Muscle of back (tissue), 11 donors: ENCODE results near the gene HJURP. TPM values are rescaled to one million over a fixed set of nuclear protein-coding genes. Genes with fewer than 3 reads are reported as not detected.

Experiments used
- DNase-seq, 3 donors: peaks; one replicate each; pipeline versions ENCODE4 v3.0.0 to v3.0.0-alpha.2; 2013
- polyA plus RNA-seq, 10 donors: library from polyadenylated mRNA; unstranded; fragments of 120-200 nt; gene quantifications; one replicate each; pipeline ENCODE4 v1.2.1, GENCODE V29; 2013; ENCODE audit not compliant: insufficient read length in 10 of 10

Gene HJURP
- polyA plus RNA-seq, 10 donors, result 9.2 to 16.1 (median 10.5) TPM

DNA sequence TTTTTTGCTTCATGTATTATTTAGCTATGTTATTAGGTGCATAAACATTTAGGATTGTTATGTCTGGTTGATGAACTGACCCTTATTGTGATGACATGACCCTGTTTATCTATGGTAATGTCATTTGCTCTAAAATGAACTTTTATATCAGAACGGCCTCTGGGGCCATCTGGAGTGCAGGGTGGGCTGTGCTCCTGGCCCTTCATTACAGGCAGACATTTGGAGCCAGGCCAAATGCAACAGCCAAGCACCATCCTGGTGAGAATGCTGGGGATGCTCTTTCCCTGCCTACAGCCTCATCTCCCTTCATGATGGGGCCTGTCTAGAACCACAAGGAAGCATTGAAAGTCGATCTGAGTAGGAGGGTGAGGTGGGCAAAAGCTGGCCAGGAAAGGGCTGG is 38.0 kb downstream of the HJURP start:
- no peak for DNase-seq

DNA sequence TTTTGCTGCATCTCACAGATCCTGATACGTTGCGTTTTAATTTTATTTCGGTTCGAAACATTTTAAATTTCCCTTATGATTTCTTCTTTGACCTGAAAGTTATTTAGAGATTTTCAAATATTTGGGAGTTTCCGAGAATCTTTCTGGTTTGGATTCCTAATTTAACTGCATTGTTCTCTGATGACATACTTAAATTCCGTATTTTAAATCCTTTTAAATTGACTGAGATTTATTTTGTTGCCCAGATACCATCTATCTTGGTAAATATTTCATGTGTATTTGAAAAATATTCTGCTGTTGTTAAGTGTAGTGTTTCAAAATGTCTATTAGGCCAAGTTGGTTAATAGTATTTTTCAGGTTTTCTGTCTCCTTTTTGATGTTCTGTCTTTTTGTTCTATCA is 38.5 kb downstream of the HJURP start:
- DNase-seq, result no peak

DNA sequence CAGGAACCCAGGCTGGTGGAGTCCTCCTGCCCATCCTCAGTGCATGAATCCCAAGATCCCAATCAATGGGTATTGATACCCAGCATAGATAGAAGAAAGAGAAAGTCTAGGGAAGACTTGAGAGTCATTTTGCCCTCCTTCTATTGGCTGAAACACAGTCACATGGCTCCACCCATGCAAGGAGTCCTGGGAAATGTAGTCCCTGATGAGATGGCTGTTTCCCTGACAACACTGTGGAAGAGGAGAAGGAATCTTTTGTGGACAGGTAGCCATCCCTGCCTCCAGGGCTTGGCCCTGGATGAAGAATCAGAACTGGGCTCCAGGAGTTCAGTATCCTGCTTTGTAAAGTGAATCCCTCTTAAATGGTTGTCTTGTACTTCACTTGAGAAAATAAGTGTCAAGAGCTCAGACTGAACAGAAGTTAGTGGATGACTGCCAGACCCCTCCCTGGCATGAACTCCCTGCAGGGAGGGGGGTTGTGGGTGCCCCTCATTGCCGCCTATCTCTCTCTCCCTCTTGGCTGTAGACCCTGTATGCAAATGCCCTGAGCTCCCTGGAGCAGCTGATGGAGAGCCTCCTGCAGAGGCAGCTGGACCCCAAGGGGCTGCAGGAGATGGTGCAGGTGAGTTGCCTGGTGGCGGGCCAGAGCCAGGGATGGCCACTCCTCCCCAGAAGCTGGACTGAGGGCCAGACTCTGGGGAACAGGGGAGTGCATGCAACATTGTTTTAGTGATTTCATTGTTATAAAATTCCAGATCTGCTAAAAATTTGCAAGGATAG is 40.1 kb downstream of the HJURP start:
- no peak for DNase-seq

DNA sequence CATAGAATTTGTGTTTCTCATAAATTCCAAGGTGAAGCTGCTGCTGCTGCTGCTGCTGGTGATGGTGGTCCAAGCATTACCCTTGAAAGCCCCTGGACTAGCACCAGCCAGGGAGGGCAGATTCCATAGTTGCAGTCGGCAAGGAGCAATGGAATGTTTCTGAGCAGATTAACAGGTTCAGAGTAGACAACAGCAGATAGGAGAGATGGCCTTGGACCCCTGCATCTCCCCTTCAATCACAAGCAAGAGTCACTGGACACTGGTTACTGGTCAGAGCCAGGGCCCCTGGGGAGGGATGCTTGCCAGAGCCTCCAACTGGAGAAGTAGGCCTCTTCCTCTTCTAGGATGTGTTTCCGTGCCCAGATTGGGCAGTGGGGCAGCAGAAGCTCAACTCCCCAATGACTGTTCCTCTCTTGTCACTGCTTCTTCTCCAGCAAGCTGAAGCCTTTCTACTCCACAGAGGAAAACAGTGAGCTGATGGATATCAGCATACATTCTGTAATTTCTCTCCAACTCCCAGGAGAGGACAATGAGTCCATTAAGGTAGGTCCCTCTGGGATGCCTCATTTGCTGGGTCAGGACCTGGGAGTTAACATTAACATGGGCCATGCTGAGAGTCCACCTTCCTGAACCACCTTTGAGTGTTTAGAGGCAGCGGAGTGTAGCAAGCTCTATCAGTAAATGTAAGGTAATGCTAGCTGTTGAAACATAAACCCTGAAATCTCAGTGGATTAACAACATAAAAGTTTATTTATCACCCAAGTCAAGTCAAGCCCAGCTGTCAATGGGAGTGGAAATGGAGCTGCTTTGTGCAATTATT is 40.9 kb downstream of the HJURP start:
- no peak for DNase-seq

DNA sequence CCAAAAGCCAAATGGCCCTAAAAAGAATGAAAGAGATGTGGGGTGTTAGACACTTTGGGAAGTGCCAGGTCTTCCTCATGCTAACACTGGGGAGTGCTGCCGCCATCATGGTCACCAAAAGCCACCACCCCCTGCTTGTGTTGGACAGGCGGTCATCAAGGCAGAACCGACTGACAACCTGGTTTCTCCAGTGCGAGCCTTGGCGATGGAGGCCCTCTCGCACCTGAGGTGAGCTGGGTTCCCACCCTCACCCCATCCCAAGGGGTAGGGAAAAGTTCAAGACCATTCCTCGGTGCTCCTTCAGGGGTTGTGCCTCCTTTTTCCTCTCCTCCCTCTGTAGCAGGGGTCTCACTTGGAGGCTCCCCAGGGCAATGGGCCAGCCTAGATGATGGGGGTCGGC is 42.6 kb downstream of the HJURP start:
- DNase-seq, result no peak

DNA sequence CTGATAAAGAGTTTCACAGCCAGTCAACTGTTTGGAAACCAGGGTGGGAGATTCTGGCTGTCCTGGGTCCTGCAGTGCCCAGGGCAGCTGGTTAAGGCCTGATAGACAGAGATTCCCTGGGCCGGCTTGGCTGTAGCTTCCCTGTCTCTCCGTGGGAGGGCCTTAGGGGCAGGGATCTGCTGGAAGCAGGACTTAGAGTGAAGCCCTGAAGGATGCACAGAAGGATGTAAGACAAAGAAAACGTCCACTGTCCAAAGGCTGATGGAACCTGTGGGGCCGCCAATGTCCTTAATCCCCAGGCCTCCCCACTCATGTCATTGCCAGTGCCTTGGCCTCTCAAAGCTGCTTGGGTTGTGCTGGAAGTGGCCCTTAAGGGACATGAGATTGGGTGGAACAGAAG is 43.2 kb downstream of the HJURP start:
- DNase-seq, result no peak

DNA sequence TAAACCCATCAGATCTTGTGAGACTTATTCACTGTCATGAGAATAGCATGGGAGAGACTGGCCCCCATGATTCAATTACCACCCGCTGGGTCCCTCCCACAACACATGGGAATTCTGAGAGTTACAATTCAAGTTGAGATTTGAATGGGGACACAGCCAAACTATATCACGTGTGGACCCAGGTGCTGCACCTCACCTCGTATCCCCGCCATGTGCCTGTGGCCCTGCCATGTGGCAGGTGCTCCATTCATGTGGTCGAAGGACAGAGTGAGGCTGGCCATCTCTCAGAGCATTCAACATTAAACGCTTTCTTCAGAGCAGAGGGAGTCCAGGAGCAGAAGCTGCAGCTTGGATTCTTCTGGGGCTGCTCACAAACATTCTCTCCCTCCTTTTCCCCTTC is 44.0 kb downstream of the HJURP start:
- DNase-seq, result no peak

DNA sequence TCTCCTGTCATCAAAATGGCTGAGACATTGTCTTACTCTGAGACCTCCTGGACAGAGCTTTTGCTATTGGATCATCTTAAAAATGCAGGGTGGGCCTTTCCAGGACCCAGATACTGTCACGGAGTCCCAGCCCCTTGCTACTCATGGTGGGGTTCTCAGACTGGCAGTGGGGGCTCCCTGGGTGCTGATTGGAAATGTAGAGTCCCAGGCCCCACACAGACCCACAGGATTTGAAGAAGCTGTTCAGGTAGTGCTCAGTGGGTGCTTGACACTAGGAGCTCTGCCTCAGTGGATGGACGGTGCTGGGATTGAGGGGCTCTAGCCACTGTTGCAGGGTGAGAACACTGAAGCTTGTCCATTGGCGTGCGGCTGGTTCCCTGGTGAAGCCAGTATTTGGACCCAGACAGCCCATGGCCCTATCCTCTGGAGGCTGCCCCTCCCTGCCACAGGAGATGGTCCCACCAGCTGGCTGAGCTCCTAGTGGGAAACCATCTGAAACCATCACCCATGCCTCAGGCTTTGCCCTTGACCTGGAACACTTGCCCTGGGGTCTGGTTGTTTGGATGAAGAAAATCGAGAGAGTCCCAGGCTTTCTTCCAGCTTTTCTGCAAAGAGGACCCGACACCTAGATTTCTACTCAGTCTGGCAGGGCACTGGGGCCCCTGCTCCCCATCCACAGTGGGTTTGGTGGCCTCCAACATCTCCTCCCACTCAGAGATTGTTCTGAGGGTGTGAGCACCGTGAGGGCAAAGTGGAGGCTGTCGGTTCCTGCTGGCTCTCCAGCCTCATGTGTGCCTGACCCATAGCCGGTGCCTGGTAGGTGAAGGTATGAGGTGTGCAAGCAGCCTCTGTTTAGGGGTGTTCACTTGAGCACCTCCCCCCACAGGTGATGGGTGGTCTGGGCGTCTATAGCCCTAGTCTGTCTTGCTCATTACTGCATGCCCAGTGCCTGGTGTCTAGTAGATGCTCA is 46.1 kb downstream of the HJURP start:
- no peak for DNase-seq

DNA sequence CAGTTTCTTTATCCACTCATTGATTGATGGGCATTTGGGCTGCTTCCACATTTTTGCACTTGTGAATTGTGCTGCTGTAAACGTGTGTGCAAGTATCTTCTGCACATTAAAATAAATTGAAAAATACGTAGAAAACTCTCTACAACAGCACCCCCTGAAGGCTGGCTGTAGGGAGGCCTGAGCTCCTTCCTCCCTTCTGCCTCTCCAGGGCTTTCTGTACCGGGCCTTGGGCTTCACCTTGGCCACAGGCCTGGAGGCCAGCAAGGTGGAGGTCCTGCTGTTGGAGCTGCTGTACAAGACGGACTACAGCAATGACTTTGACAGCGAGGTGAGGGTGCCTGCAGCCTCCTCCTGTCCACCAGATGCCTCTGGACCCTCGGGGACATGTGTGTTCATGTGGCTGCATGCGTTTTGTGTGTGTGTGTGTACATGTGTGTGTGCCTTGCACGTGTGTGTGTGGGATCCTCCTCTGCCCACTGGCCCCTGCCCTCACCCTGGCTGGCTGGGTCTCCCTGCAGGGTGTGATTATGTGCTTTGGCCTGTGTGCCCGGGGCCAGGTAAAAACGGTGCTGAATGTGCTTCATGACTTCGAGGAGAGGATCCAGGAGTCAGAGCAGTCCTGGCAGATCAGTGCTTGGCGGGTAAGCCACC is 47.0 kb downstream of the HJURP start:
- DNase-seq, result no peak

DNA sequence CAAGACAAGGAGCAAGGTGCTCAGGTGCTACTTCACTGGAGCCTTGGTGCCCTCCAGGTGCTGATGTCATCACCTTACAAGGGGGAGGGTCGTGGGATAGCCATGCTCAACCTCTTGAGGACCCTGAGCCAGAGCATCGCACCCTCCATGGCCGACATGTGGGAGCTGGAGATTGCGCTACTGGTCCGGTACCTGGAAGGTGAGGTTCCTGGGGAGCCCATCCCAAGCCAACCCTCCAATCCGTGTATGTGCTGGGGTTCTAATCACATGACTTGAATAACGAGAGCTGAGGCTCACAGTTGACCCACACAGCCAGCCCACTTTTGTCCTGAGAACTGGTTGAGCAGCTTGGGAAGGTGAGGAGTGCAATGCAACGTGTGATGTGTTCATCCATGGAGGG is 50.3 kb downstream of the HJURP start:
- DNase-seq, result no peak

DNA sequence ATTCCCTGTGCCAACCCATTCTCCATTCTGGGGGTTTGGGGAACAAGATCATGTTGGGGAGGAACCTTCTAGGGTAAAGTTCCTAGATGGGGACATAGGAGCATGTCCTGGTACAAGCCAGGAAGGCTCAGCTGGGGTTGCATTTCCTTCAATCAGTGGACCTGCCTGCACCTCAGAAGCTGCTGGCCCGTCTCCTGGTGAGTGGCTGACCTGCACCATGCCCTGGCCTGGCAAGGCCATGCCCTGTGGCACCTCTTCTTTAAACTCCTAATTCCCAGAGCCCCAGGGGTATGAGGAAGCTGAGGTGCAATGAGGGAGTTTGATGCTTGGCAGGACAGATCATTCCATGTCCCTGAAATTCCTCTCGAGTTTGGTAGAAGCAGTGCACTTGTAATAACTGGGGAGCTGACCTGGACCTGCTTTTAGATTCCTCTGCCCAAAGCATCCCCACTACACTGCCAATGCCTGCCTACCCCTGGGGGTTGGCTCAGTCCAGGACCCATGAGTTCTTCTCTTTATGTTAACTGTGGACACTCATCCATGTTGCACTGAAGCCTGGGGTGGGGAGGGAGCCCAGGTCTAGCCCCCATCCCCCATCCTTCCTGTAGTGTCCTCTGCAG is 50.9 kb downstream of the HJURP start:
- no peak for DNase-seq

DNA sequence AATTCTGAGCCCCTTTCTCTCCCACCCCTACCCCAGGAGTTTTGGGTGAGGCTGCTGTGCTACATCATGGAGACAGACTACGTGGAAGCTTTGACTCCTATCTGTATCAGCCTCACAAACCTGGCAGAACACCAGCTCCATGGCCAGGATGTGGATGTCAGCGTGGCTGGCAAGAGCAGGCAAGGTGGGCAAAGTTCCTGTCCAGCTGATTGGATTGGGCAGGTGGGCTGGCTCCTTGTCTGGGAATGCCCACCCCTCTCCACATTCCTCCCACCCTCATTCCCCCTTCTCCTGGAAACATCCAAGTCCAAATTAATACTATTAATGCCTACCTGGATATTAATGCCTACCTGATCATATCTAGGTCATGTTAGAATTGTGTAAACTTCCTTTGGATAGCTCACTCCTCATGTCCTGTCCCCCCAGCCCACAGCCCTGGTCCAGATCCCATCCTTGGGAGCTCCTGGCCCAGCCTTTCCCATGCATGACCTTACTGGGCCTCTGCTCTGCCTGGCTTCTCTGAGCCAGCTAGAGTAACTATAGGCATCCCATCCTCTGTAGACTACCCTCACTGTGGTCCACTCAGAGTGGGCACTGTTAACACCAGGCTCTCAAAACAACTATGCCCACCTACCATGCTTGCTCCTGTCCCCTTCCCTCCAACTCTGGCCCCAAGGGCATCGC is 52.1 kb downstream of the HJURP start:
- DNase-seq, result no peak

DNA sequence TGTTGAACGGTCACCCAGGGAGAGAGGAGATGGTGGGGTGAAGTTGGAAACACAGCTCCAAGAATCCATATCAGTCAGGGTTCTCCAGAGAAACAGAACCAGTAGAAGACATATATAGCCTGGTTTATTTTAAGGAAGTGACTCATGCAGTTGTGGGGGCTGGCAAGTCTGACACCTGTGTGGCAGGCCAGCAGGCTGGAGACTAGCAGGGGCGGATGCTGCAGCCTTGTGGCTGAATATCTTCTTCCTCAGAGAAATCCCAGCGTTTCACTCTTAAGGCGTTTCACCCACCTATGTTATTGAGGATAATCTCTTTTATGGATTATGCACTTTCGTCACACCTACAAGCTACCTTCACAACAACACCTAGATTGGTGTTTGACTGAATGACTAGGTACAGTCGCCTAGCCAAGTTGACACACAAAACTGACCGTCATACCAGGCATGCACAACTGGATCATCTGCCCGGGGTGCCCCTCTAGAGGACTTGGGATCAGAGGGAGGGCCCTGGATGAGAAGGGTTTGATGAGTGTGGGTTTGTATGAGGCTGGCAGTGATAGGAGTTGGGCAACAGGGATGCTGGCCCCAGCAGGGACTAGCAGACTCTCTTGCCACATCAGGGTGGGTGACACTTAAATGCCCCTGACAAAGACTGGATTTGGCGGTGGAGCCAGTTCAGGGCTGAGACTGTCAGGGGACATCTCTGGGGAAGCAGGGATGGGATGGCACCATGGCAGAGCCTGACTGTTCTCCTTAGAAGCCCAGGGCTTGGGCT is 52.8 kb downstream of the HJURP start:
- no peak for DNase-seq

DNA sequence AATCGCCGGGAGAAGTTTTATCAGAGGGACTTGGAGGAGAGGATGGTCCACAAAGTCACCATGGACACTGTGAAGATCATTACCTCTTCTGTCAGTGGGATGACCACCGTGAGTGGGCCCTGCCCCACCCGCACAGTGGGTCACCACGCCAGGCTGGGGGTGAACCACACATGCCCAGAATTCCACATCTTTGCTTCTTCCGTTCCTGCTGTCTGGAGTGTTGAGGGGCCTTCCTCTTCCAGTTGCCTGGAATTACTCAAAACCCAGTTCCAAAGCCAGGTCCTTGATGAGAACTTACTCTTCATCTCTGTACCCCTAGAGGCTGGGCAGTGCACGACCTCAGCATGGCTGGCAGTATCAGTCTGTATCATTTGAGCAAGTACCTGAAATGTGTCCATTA is 54.1 kb downstream of the HJURP start:
- DNase-seq, result no peak

DNA sequence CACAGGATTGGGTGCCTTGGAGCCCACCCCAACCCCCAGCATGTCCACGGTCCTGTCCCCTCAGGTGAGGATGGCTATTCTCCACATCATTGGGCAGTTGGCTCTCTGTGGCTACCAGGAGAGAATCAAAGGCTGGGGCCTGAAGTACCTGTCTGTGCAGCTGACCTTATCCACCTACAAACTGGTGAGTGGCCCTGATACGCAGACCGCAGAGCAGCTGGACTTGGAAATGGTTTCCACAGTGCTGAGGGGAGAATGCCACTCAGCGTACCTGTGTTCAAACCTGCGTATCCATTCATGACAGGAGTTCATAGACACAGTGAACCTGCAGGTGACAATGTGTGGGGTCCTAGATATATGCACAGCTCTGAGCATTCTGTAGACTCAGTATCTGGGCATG is 54.6 kb downstream of the HJURP start:
- no peak for DNase-seq

DNA sequence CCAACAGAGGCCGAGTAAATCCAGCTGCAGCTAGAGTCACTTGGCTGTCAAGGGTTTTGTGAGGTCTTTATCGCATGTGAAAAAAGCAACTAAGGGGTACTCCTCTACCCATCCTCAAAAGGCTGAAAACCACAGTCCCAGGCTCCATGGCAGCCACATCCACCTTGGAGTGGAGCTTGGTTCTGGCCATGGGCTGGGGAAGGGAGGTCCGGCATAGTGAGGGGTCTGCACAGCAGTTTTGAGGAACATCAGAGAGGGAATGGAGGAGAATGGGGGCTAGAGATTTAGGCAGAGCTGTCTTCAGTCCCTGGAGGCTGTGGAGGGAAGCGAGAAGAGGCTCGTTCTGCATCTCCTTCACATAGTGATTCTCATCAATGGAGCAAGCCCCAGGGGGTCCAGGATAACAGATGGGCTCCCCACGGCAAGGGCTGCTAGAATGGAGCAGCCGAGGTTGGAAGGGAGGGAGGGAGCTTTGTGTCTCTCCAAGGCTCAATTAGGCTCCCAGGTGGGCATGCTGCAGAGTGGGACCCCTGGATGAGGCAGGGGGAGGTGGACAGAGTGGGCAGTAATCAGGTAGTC is 55.2 kb downstream of the HJURP start:
- no peak for DNase-seq

DNA sequence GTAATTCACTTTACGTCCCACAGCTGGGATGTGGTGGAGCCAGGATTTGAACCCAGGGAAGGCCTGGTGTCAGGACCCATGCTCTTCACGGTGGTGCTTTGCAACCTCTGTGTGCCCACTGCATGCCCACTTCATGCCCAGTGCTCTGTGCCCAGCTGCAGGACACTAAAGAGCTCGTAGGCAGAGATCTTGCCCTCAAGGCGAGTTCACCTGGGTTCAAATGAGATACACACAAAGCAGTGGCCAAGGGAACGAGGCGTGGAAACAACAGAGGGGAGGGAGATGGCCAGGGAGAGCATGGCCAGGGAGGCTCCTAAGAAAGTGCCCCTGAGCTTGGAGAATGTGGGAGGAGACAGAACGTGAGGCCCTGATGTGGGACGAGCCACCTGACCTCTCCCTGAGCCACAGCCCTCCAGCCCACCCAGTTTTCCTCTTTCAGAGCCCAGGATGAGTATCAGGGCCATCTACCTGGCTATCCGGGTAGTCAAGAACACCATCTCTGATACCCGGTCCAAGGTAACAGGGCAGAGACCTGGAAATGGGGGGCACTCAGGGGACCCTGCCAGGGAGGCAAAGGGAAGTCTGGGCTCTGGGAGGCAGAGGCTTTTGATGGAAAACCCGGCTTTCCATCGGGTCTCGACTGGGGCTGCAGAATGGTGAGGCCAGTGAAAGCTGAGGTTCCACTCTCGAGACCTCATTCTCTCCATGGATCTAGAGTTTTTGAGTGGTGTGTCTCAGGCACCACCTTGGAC is 55.8 kb downstream of the HJURP start:
- no peak for DNase-seq

DNA sequence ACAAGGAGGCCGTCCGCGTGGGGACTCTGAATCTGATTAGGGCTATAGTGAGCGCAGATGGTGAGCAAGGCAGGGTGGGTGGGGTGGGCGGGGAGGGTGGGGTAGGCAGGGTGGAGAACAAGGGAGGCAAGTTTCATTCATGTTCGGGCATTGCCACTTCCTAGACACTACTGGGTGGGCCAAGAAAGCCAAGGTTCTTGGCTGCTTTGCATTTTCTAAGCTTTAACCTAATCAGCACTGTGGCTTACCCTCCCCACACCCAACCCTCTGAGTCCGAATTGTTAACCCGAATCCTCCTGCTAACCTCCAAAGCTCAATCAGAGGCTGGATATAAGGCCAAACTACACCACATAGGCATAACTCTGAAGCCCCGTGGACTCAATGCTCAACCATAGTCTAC is 58.1 kb downstream of the HJURP start:
- no peak for DNase-seq

DNA sequence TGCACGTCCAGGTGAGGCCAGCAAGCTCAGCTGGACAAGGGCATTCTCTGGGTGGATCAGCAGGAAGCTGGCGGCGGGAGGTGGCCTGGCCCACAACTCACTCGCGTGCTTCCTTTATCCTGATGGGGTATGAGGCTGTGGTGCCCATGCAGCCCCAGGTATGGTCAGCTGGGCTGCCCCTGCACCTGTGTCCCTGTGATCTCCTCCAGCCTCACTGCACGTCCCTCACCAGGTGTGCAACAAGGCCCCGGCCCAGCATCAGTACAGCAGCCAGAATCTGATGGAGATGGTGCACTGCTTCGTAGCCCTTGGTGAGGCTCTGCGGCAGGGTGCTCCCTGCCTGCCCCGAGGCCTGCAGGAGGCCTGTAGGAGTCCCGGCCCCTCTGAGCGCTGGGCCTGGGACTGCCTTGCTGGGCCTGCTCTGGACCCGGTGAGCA is 58.6 kb downstream of the HJURP start:
- no peak for DNase-seq
